Lung (tissue), 12 donors: ENCODE results near the gene MMS19. TPM values are rescaled to one million over a fixed set of nuclear protein-coding genes. Genes with fewer than 3 reads are reported as not detected.
A peak's percentile ranks its signal among the peaks of the same experiment; 100 is the strongest.

ENCODE experiments used
- ATAC-seq: fragments of 200-7000 bp; cut with Tn5 transposase; one replicate; pipeline ENCODE4 v1.9.1; 2020; ENCODE audit warnings: moderate number of reproducible peaks; ENCODE audit not compliant: insufficient read depth, low FRiP score
- DNase-seq, 3 donors: peaks; one replicate each; pipeline ENCODE4 v3.0.0-alpha.2; 2013 to 2017
- H3K27ac ChIP-seq, 2 donors: one replicate each; pipeline ENCODE4 v1.5.1; 2013; ENCODE audit warnings: mild to moderate bottlenecking in 2 of 2, moderate library complexity in 2 of 2, control low read depth in 1 of 2, inconsistent platforms in 1 of 2, low read depth in 1 of 2, low read length in 1 of 2
- H3K27me3 ChIP-seq, 3 donors: one replicate each; pipeline ENCODE4 v1.5.1; 2013; ENCODE audit warnings: low read length in 2 of 3; ENCODE audit not compliant: control insufficient read depth in 3 of 3, insufficient read depth in 3 of 3
- H3K36me3 ChIP-seq, 4 donors: one replicate each; pipeline ENCODE4 v1.5.1; 2013; ENCODE audit warnings: low read length in 4 of 4, mild to moderate bottlenecking in 1 of 4, moderate library complexity in 1 of 4; ENCODE audit not compliant: control insufficient read depth in 4 of 4, insufficient read depth in 4 of 4
- H3K4me1 ChIP-seq, 5 donors: one replicate each; pipeline ENCODE4 v1.5.1; 2013; ENCODE audit warnings: low read length in 5 of 5, mild to moderate bottlenecking in 2 of 5, moderate library complexity in 1 of 5; ENCODE audit not compliant: control insufficient read depth in 5 of 5, insufficient read depth in 5 of 5
- H3K4me3 ChIP-seq: one replicate; pipeline ENCODE4 v1.5.1; 2013; ENCODE audit warnings: mild to moderate bottlenecking, control low read depth, moderate library complexity
- H3K9ac ChIP-seq, 2 donors: one replicate each; pipeline ENCODE4 v1.5.1; 2013; ENCODE audit warnings: low read length in 2 of 2, control low read depth in 1 of 2; ENCODE audit not compliant: insufficient read depth in 1 of 2
- H3K9me3 ChIP-seq, 4 donors: one replicate each; pipeline ENCODE4 v1.5.1; 2013; ENCODE audit warnings: low read length in 3 of 4, mild to moderate bottlenecking in 1 of 4, moderate library complexity in 1 of 4; ENCODE audit not compliant: control insufficient read depth in 4 of 4, insufficient read depth in 3 of 4
- WGBS, 2 donors: extraction: QIAGEN DNeasy Blood & Tissue Kit; methylation state at CpG; one replicate each; pipeline ENCODE4 v1.1.7; 2013; 5-methylcytosine and 5-hydroxymethylcytosine counted together
- polyA plus RNA-seq, 2 donors: library from polyadenylated mRNA; stranded (reverse); fragments of 200-250 nt; gene quantifications; one replicate each; pipeline ENCODE4 v1.2.1, GENCODE V29; 2013
- total RNA-seq, 2 donors: library from RNA; depleted of rRNA in 1 of 2; stranded (reverse); fragments of >200 nt in 1 of 2; gene quantifications; one replicate each; pipeline ENCODE4 v1.2.1, GENCODE V29; 2014 to 2021
- TF ChIP-seq, protein P1 (sequence below): IDR thresholded peaks from 2 replicates; pipeline ENCODE4 v1.5.1; 2012; ENCODE audit warnings: mild to moderate bottlenecking; ENCODE audit errors: control extremely low read depth, extremely low read depth
- donor health status: control.
- donor health status: control.
- donor health status: Bipolar disorder and iron deficiency.
- donor health status: healthy.
- donor health status: DM: yes; HTN: yes; CAD: no.

The MMS19 gene
- total and polyA plus RNA-seq, 4 donors = 39.9 to 74.5 (median 62.5) TPM

DNA sequence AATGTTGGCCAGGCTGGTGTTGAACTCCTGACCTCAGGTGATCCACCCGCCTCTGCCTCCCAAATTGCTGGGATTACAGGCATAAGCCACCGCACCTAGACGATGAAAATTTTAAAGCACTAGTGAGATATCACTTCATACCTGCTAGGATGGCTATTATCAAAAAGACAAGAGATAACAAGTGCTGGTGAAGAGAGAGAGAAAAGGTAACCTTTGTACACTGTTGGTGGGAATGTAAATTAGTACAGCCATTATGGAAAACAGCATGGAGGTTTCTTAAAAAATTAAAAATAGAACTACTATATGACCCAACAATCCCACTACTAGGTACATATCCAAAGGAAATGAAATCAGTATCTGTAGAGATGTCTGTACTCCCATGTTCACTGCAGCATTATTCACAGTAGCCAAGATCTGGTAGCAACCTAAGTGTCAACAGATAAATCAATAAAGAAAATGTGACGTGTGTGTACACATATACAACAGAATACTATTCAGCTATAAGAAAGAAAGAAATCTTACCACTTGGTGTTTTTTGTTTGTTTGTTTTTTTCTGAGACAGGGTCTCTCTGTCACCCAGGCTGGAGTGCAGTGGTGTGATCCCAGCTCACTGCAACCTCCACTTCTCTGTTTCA, 12.5 kb downstream of the MMS19 start:
- Histone ChIP-seq H3K36me3 (peaks cover 0 to 17% (median 7%) of the 10 kb centered on the region in 4 donors), H3K9me3 (no peaks in the 10 kb centered on the region), H3K4me3 (no peak overlapping the region), H3K27me3 (no peaks in the 10 kb centered on the region), H3K27ac (peak overlapping the region in 1 of 2 donors; percentile 45), H3K4me1 (peaks cover 0 to 10% (median 0%) of the 10 kb centered on the region in 5 donors), H3K9ac (no peak overlapping the region)
- no peak for DNase-seq
- ATAC-seq = no peak
- 94 to 95% methylated on average over 4 of the region's 4 CpGs for WGBS, 2 donors
- TF ChIP-seq, protein P1, sequence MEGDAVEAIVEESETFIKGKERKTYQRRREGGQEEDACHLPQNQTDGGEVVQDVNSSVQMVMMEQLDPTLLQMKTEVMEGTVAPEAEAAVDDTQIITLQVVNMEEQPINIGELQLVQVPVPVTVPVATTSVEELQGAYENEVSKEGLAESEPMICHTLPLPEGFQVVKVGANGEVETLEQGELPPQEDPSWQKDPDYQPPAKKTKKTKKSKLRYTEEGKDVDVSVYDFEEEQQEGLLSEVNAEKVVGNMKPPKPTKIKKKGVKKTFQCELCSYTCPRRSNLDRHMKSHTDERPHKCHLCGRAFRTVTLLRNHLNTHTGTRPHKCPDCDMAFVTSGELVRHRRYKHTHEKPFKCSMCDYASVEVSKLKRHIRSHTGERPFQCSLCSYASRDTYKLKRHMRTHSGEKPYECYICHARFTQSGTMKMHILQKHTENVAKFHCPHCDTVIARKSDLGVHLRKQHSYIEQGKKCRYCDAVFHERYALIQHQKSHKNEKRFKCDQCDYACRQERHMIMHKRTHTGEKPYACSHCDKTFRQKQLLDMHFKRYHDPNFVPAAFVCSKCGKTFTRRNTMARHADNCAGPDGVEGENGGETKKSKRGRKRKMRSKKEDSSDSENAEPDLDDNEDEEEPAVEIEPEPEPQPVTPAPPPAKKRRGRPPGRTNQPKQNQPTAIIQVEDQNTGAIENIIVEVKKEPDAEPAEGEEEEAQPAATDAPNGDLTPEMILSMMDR = no peak

DNA sequence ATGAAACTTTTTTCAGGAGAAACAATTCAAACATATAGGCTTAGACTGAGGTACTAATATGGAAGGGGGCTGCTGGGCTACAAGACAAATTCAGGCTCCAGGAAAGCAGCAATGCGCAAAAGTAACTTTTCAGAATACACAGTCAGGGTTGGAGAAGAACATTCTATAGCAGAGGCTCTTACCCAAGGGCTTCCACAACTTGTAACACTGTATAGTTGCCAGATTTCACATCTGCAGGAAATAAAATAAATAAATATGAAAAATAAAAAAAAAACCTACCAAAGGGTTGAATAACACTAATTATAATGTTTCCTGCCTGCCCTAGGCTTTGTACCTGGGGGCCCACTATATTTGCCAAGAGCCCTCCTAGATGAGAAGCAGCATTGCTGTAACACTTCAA, 14.3 kb downstream of the MMS19 start:
- no peak overlapping the region for H3K9ac ChIP-seq
- ATAC-seq = no peak
- H3K27me3 ChIP-seq = no peaks in the 10 kb centered on the region
- peaks cover 0 to 2% (median 0%) of the 10 kb centered on the region in 4 donors for H3K9me3 ChIP-seq
- no peak overlapping the region for H3K27ac ChIP-seq
- peaks cover 0 to 2% (median 0%) of the 10 kb centered on the region in 5 donors for H3K4me1 ChIP-seq
- H3K36me3 ChIP-seq = peaks cover 6 to 27% (median 16%) of the 10 kb centered on the region in 4 donors
- TF ChIP-seq, protein P1 = no peak
- no peak overlapping the region for H3K4me3 ChIP-seq
- WGBS, 2 donors = 93 to 100% methylated on average over 1 of the region's 1 CpG
- DNase-seq = no peak

DNA sequence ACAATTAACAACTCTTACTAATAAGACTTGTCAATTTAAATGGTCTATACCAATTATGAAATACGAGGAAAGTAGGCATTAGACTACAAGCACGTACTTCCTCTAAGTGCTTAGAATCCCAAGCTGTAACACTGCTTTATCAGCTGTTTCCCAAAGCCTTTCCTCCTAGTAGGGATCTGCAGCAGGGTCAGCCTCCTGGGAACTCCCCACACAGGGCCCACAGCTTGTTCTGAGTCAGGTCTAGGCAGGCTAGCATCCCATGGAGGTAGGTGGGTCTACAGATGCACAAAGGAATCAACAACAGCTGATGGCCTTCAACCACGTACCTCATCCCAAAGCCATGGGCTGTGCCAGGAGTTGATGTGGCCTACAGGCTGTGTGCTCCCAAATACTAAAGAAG, 14.7 kb downstream of the MMS19 start:
- peaks cover 0 to under 1% (median 0%) of the 10 kb centered on the region in 5 donors for H3K4me1 ChIP-seq
- ATAC-seq = no peak
- H3K9me3 ChIP-seq = peaks cover 0 to 2% (median 0%) of the 10 kb centered on the region in 4 donors
- no peaks in the 10 kb centered on the region for H3K27me3 ChIP-seq
- H3K36me3 ChIP-seq = peaks cover 6 to 30% (median 14%) of the 10 kb centered on the region in 4 donors
- H3K9ac ChIP-seq = no peak overlapping the region
- TF ChIP-seq, protein P1 = no peak
- WGBS, 2 donors = 63 to 76% methylated on average over 3 of the region's 3 CpGs
- H3K4me3 ChIP-seq = no peak overlapping the region
- DNase-seq = no peak
- no peak overlapping the region for H3K27ac ChIP-seq
